HepG2 (cell line): ENCODE measurements around the gene PWWP2A. TPM values are rescaled to one million over a fixed set of nuclear protein-coding genes. Genes with fewer than 3 reads are reported as not detected.

ENCODE experiments used
- MAFF ChIP-seq: IDR thresholded peaks from 2 replicates; pipeline ENCODE4 v1.6.1; 2011; ENCODE audit warnings: low read depth, low read length, improper control_type of control experiment
- NBN ChIP-seq: fragments of 450-650 bp; conservative IDR thresholded peaks from 2 replicates; pipeline ENCODE4 v1.6.1; 2017
- NFYC ChIP-seq: IDR thresholded peaks from 2 replicates; pipeline ENCODE4 v1.6.1; 2016; ENCODE audit warnings: missing genetic modification reagents, missing compliant biosample characterization
- NR2F6 ChIP-seq, 2 experiments: IDR thresholded peaks; 2 replicates each; pipeline ENCODE4 v1.6.1; 2016; ENCODE audit warnings: antibody characterized with exemption in 1 of 2, mild to moderate bottlenecking in 1 of 2
- PAF1 ChIP-seq: IDR thresholded peaks from 2 replicates; pipeline ENCODE4 v1.6.1; 2016; ENCODE audit warnings: missing genetic modification reagents, missing compliant biosample characterization
- POGZ ChIP-seq: sonication (generic); formaldehyde crosslinking; IDR thresholded peaks from 2 replicates; pipeline ENCODE4 v1.4.0; 2020; ENCODE audit warnings: mild to moderate bottlenecking, missing genetic modification reagents
- RCOR2 ChIP-seq: IDR thresholded peaks from 2 replicates; pipeline ENCODE4 v1.6.1; 2016; ENCODE audit warnings: missing biosample characterization, missing genetic modification reagents
- ZNF20 ChIP-seq: sonication (generic); formaldehyde crosslinking; IDR thresholded peaks from 2 replicates; pipeline ENCODE4 v1.4.0; 2020; ENCODE audit warnings: mild to moderate bottlenecking, moderate library complexity, missing genetic modification reagents
- ZNF652 ChIP-seq: IDR thresholded peaks from 2 replicates; pipeline ENCODE4 v1.6.1; 2016; ENCODE audit warnings: low read depth, borderline replicate concordance
- ZNF781 ChIP-seq: sonication (generic); formaldehyde crosslinking; IDR thresholded peaks from 2 replicates; pipeline ENCODE4 v1.5.1; 2020; ENCODE audit warnings: borderline replicate concordance, mild to moderate bottlenecking, missing genetic modification reagents; ENCODE audit errors: not compliant biosample characterization
- polyA plus RNA-seq, 8 experiments: library from polyadenylated mRNA; depleted of rRNA in 3 of 8; stranded (reverse) in 7 of 8; unstranded in 1 of 8; fragments of >200 nt; fragmentation: Illumina TruSeq in 4 of 8; extraction: Trizol in 4 of 8; gene quantifications; 2 replicates each; pipeline versions ENCODE4 v1.2.1 to v1.2.3, GENCODE V29; 2011 to 2016; ENCODE audit warnings: low read depth in 4 of 8, missing spikeins in 1 of 8, mixed read lengths in 1 of 8; ENCODE audit not compliant: insufficient read depth in 1 of 8
- total RNA-seq, 5 experiments: library from RNA; depleted of rRNA; stranded (reverse); fragments of >200 nt; fragmentation: Illumina TruSeq; extraction: Trizol; gene quantifications; 2 replicates each; pipeline ENCODE4 v1.2.3, GENCODE V29; 2016; ENCODE audit warnings: low read depth in 1 of 5
- TF ChIP-seq, protein P1 (sequence below): sonication (generic); formaldehyde crosslinking; conservative IDR thresholded peaks from 2 replicates; pipeline ENCODE4 v1.4.0; 2020; ENCODE audit warnings: mild to moderate bottlenecking, missing genetic modification reagents, moderate library complexity
- TF ChIP-seq, protein P2 (sequence below): fragments of 450-650 bp; IDR thresholded peaks from 2 replicates; pipeline ENCODE4 v1.6.1; 2017; ENCODE audit warnings: mild to moderate bottlenecking
- TF ChIP-seq, protein P3 (sequence below): sonication (generic); formaldehyde crosslinking; IDR thresholded peaks from 2 replicates; pipeline ENCODE4 v1.4.0; 2020; ENCODE audit warnings: mild to moderate bottlenecking, missing genetic modification reagents
- TF ChIP-seq, protein P4 (sequence below): sonication (generic); formaldehyde crosslinking; IDR thresholded peaks from 2 replicates; pipeline ENCODE4 v1.4.0; 2020; ENCODE audit warnings: missing genetic modification reagents
- TF ChIP-seq, protein P5 (sequence below): sonication (generic); formaldehyde crosslinking; IDR thresholded peaks from 2 replicates; pipeline ENCODE4 v1.5.1; 2020; ENCODE audit warnings: mild to moderate bottlenecking, missing genetic modification reagents, borderline replicate concordance
- TF ChIP-seq, protein P6 (sequence below): sonication (generic); formaldehyde crosslinking; IDR thresholded peaks from 2 replicates; pipeline ENCODE4 v1.8.1; 2023; ENCODE audit warnings: mild to moderate bottlenecking, missing genetic modification reagents
- TF ChIP-seq, protein P7 (sequence below): sonication (generic); formaldehyde crosslinking; IDR thresholded peaks from 2 replicates; pipeline ENCODE4 v1.4.0; 2020; ENCODE audit warnings: missing genetic modification reagents

The PWWP2A gene
- total and polyA plus RNA-seq, 2 of the 13 experiments (the other 11 are each of a cell fraction or from before 2014, with no cell fraction given): 7.3 to 16.9 TPM

DNA sequence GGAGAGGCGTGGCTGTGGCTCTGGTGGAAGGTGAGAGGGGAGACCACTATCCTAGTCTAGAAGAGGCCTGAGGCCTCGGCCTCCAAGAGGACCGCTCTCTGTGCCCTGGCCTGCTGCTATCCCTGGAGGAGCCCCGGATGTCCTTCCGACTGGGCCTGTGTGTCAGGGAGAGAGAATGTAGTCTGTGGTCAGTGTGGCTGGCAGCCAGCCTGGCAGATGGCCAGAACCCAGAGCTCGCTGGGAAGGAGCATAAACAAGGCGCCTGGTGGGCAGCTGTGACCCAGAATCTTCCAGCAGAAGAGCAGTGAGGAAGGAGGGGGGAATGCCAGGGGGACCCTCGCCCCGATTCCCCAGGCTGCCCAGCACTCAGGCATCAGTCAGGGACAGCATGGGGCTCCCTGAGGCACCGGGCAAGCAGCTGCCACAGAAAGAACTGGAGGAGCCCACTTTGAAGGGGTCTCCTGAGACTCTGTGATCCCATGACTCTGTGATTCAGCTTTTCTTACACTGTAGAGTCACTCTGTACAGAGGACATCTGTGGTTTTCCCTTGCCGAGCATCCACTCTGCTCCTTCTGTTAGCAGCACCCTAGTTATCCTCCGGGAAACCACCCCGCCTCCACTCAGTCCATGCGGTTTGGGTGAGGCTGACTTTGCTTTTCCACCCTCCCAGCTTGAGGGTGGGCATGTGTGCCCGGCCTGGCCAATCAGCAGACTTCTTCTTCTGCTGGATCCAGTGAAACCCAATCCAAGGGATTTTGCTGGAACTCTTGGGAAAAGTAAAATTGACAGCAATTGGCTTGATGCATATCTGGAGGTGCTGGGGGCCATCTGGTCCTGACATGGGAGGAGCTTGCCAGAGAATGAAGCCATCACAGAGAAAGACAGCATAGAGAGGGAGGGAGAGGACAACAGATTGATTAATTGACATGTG, 46.2 kb upstream of the PWWP2A start (continued):
- TF ChIP-seq, protein P1, sequence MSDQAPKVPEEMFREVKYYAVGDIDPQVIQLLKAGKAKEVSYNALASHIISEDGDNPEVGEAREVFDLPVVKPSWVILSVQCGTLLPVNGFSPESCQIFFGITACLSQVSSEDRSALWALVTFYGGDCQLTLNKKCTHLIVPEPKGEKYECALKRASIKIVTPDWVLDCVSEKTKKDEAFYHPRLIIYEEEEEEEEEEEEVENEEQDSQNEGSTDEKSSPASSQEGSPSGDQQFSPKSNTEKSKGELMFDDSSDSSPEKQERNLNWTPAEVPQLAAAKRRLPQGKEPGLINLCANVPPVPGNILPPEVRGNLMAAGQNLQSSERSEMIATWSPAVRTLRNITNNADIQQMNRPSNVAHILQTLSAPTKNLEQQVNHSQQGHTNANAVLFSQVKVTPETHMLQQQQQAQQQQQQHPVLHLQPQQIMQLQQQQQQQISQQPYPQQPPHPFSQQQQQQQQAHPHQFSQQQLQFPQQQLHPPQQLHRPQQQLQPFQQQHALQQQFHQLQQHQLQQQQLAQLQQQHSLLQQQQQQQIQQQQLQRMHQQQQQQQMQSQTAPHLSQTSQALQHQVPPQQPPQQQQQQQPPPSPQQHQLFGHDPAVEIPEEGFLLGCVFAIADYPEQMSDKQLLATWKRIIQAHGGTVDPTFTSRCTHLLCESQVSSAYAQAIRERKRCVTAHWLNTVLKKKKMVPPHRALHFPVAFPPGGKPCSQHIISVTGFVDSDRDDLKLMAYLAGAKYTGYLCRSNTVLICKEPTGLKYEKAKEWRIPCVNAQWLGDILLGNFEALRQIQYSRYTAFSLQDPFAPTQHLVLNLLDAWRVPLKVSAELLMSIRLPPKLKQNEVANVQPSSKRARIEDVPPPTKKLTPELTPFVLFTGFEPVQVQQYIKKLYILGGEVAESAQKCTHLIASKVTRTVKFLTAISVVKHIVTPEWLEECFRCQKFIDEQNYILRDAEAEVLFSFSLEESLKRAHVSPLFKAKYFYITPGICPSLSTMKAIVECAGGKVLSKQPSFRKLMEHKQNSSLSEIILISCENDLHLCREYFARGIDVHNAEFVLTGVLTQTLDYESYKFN (CRISPR knock-in tag): no peak
- no peak for TF ChIP-seq ZNF20 (CRISPR knock-in tag)
- TF ChIP-seq NBN: no peak
- TF ChIP-seq NR2F6 (IDR thresholded peaks at IDR 0.05): no peak
- TF ChIP-seq NR2F6 (CRISPR knock-in tag; IDR thresholded peaks at IDR 0.05): no peak
- TF ChIP-seq POGZ: no peak
- TF ChIP-seq, protein P2, sequence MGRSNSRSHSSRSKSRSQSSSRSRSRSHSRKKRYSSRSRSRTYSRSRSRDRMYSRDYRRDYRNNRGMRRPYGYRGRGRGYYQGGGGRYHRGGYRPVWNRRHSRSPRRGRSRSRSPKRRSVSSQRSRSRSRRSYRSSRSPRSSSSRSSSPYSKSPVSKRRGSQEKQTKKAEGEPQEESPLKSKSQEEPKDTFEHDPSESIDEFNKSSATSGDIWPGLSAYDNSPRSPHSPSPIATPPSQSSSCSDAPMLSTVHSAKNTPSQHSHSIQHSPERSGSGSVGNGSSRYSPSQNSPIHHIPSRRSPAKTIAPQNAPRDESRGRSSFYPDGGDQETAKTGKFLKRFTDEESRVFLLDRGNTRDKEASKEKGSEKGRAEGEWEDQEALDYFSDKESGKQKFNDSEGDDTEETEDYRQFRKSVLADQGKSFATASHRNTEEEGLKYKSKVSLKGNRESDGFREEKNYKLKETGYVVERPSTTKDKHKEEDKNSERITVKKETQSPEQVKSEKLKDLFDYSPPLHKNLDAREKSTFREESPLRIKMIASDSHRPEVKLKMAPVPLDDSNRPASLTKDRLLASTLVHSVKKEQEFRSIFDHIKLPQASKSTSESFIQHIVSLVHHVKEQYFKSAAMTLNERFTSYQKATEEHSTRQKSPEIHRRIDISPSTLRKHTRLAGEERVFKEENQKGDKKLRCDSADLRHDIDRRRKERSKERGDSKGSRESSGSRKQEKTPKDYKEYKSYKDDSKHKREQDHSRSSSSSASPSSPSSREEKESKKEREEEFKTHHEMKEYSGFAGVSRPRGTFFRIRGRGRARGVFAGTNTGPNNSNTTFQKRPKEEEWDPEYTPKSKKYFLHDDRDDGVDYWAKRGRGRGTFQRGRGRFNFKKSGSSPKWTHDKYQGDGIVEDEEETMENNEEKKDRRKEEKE: no peak
- no peak for TF ChIP-seq ZNF652 (CRISPR knock-in tag)
- TF ChIP-seq RCOR2: no peak
- no peak for TF ChIP-seq MAFF
- TF ChIP-seq NFYC (CRISPR knock-in tag): peak; percentile 78
- no peak for TF ChIP-seq PAF1 (CRISPR knock-in tag)
- TF ChIP-seq, protein P3, sequence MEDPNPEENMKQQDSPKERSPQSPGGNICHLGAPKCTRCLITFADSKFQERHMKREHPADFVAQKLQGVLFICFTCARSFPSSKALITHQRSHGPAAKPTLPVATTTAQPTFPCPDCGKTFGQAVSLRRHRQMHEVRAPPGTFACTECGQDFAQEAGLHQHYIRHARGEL (CRISPR knock-in tag): no peak
- TF ChIP-seq, protein P4, sequence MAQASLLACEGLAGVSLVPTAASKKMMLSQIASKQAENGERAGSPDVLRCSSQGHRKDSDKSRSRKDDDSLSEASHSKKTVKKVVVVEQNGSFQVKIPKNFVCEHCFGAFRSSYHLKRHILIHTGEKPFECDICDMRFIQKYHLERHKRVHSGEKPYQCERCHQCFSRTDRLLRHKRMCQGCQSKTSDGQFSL (CRISPR knock-in tag): no peak
- TF ChIP-seq, protein P5, sequence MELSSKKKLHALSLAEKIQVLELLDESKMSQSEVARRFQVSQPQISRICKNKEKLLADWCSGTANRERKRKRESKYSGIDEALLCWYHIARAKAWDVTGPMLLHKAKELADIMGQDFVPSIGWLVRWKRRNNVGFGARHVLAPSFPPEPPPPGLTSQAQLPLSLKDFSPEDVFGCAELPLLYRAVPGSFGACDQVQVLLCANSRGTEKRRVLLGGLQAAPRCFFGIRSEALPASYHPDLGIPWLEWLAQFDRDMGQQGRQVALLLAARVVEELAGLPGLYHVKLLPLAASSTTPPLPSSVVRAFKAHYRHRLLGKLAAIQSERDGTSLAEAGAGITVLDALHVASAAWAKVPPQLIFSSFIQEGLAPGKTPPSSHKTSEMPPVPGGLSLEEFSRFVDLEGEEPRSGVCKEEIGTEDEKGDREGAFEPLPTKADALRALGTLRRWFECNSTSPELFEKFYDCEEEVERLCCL (CRISPR knock-in tag): no peak
- TF ChIP-seq, protein P6, sequence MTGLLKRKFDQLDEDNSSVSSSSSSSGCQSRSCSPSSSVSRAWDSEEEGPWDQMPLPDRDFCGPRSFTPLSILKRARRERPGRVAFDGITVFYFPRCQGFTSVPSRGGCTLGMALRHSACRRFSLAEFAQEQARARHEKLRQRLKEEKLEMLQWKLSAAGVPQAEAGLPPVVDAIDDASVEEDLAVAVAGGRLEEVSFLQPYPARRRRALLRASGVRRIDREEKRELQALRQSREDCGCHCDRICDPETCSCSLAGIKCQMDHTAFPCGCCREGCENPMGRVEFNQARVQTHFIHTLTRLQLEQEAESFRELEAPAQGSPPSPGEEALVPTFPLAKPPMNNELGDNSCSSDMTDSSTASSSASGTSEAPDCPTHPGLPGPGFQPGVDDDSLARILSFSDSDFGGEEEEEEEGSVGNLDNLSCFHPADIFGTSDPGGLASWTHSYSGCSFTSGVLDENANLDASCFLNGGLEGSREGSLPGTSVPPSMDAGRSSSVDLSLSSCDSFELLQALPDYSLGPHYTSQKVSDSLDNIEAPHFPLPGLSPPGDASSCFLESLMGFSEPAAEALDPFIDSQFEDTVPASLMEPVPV (CRISPR knock-in tag): no peak
- TF ChIP-seq ZNF781: no peak
- TF ChIP-seq, protein P7, sequence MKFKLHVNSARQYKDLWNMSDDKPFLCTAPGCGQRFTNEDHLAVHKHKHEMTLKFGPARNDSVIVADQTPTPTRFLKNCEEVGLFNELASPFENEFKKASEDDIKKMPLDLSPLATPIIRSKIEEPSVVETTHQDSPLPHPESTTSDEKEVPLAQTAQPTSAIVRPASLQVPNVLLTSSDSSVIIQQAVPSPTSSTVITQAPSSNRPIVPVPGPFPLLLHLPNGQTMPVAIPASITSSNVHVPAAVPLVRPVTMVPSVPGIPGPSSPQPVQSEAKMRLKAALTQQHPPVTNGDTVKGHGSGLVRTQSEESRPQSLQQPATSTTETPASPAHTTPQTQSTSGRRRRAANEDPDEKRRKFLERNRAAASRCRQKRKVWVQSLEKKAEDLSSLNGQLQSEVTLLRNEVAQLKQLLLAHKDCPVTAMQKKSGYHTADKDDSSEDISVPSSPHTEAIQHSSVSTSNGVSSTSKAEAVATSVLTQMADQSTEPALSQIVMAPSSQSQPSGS (CRISPR knock-in tag): no peak
